OCI-LY7 (cell line): ENCODE measurements around the gene ROBO2.

Experiments used
- CTCF ChIP-seq: fragments of 200-600 bp; sonication (generic); conservative IDR thresholded peaks from 2 replicates; pipeline ENCODE4 v1.5.1; 2014; ENCODE audit warnings: mild to moderate bottlenecking, antibody characterized with exemption, low read length, moderate library complexity, mixed read lengths
- EZH2phosphoT487 ChIP-seq: fragments of 200-600 bp; sonication (generic); IDR thresholded peaks from 2 replicates; pipeline ENCODE4 v1.6.1; 2018; ENCODE audit warnings: low read depth, borderline replicate concordance, mild to moderate bottlenecking, mixed run types, antibody characterized with exemption, low read length, moderate library complexity, mixed read lengths

GRCh38 chr3:77348244-77348855 lies 308.5 kb downstream of the ROBO2 start:
- 0 out of 2 replicates have a peak, but pooled peaks have one; percentile 39 for TF ChIP-seq CTCF
- no peak for TF ChIP-seq EZH2phosphoT487
